Stomach (tissue), 4 donors: Measurements from ENCODE around the gene B4GALNT3.

ENCODE experiments used
- POLR2A ChIP-seq, 4 donors: fragments of 450-650 bp; IDR thresholded peaks; one replicate each; pipeline ENCODE4 v1.6.1; 2016; ENCODE audit warnings: antibody characterized with exemption in 4 of 4, control low read depth in 2 of 4, mild to moderate bottlenecking in 1 of 4, moderate library complexity in 1 of 4
- POLR2AphosphoS5 ChIP-seq, 3 donors: sonication (generic); formaldehyde crosslinking; IDR thresholded peaks; one replicate each; pipeline ENCODE4 v1.6.1; 2016; ENCODE audit warnings: antibody characterized with exemption in 3 of 3
- TF ChIP-seq, protein P1 (sequence below), 7 experiments: fragments of 450-650 bp in 4 of 7; fragments of 200-600 bp in 3 of 7; sonication (generic) in 3 of 7; IDR thresholded peaks; one replicate each; pipeline ENCODE4 v1.5.1; 2016 to 2019; ENCODE audit warnings: antibody characterized with exemption in 7 of 7, control low read depth in 2 of 7, mild to moderate bottlenecking in 1 of 7

DNA sequence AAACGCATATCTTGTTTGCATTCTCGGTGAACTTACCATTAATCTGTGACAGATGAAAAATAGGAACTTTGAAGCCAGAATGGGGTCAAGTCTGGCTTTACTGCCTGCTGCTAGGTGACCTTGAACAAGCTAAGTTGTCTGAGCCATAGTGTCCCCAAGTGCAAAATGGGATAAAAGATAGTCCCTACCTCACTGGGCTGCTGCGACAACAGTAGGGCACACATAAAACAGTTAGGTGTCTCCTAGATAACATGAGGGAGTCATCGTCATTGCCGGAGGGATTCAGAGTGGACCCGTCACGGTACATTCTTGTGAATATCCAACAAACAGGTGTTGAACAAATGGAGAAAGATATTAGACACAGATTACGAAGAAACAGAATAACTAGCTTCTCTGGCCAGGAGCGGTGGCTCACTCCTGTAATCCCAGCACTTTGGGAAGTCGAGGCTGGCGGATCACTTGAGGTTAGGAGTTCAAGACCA, 132.3 kb downstream of the B4GALNT3 start:
- TF ChIP-seq POLR2A (IDR thresholded peaks at IDR 0.05) (no peak), POLR2AphosphoS5 (IDR thresholded peaks at IDR 0.05) (no peak)
- TF ChIP-seq, protein P1, sequence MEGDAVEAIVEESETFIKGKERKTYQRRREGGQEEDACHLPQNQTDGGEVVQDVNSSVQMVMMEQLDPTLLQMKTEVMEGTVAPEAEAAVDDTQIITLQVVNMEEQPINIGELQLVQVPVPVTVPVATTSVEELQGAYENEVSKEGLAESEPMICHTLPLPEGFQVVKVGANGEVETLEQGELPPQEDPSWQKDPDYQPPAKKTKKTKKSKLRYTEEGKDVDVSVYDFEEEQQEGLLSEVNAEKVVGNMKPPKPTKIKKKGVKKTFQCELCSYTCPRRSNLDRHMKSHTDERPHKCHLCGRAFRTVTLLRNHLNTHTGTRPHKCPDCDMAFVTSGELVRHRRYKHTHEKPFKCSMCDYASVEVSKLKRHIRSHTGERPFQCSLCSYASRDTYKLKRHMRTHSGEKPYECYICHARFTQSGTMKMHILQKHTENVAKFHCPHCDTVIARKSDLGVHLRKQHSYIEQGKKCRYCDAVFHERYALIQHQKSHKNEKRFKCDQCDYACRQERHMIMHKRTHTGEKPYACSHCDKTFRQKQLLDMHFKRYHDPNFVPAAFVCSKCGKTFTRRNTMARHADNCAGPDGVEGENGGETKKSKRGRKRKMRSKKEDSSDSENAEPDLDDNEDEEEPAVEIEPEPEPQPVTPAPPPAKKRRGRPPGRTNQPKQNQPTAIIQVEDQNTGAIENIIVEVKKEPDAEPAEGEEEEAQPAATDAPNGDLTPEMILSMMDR (IDR thresholded peaks at IDR 0.05): no peak
